G401 (cell line): ENCODE measurements around the gene CST3. TPM values are rescaled to one million over a fixed set of nuclear protein-coding genes. Genes with fewer than 3 reads are reported as not detected.

ENCODE experiments used
- DNase-seq: peaks from one replicate; pipeline ENCODE4 v3.0.0-alpha.2; 2015; ENCODE audit warnings: low spot score
- in situ Hi-C: cut with HindIII; loops from 2 replicates; pipeline ENCODE4 v1.10.0; 2016; ENCODE audit warnings: low sequenced_read_pairs, mixed read lengths
- total RNA-seq: library from RNA; depleted of rRNA; stranded (reverse); fragments of >200 nt; shearing (Covaris generic); gene quantifications from 2 replicates; pipeline ENCODE4 v1.2.3, GENCODE V29; 2014; rRNA removed

Gene CST3
- total RNA-seq, 1 experiment from 2014 or later: 26.7 TPM

DNA sequence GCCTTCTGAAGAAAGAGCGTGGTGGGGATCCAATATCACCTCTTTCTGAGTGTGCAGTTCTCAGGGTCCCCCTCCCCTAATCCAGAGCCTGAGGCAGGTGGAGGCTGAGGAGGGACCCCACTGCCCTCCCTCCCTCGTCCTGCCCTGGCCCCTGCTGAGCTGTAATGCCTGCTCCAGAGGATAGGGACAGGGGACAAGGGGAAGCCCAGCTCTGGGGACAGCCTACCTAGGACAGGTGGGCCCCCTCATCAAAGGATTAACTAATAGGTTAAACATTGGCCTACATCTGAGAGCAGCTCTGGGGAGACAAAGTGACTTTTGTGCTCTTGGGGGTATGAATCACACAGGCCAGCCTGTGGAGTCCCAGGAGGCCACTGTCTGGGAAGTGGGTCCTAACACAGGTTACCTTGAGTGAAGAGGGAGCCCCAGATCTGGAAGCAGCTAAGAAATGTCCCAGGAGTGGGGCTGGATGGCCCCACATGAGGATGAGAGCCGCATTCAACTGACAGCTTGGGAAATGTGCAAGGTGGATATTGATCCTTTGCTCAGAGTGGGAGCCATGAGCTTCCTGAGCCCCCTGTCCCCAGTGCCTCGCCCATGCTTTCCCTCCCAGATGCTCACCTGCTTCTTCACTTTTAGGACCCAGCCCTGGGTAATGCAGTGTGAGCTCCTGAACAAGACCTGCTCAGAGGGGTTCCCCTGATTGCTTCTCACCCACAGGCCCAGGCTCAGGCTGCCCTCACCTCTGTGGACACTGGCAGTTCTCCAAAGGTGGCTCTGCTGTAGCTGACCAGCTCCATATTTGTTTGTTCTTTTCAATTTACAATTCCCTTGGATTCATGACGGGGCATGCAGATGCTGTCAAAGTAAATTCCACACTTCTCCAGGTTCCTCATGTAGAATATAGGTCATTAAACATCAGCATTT, 51.7 kb downstream of the CST3 start:
- DNase-seq: no peak
- in situ Hi-C loops: no loop called here

DNA sequence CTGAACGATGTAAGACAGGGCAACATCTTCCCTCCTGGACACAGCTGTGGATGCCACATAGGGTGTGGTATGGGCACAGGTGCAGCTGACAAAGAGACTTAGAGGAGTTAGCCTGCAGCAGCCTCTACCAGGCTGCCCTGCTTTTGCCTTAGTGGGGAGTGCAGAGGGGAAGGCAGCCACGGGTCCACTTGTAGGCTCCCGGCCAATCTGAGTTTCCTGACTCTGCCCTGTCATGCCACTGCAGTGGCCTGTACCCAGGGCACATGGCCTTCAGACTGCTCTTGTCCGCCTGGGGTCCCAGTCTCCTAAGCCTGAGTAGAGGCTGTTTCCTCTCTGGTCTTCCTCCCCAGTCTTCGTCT, 52.3 kb downstream of the CST3 start:
- in situ Hi-C loops: no loop called here
- DNase-seq: no peak

DNA sequence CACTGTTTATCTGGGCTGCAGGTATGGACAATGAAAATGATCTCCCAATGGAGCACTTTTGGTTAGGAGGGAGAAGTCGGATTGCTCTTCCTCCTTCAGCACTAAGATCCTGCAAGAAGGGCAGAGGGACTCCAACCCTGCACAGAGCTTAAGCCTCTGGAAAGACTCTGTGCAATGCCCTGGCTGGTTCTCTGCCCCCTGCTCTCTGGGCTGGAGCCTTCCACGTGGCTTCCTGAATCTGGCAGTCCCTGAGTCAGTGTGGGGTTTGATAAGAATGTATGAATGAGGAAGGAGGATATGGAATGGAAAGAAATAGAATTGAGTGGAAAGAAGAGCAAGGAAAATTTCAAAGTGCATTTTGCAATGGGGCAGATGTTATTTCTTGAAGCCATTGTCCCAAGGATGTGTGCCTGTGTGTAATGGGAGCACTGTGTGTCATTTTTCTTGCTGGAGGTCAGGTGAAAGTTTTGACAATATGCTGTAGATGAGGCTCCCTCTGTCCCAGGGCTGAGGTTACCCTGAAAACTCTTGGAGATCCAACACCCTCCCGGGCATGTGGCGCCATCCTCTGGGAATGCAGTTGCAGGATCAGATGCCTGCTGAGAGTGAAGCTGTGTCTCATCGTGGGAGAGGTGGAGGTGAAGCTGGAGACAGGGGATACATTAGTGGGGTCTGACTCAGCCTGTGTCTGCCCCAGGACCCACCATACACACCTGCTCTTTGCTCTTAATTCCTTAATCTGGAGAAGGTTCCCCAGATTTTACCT, 53.1 kb downstream of the CST3 start:
- in situ Hi-C loops: no loop called here
- DNase-seq: no peak

Other genes with a start within 250 kb of the CST3 start
- 3.7 and 5.0 TPM in 2 replicates for gene NAPB, start 216.5 kb downstream of the CST3 start, total RNA-seq
- not detected in 2 replicates for gene CSTL1, start 198.3 kb downstream of the CST3 start, total RNA-seq
- gene CST11, start 185.1 kb downstream of the CST3 start, total RNA-seq: not detected in 2 replicates
- not detected in 2 replicates for gene CST8, start 146.8 kb downstream of the CST3 start, total RNA-seq
- not detected in 2 replicates for gene CST9L, start 69.5 kb downstream of the CST3 start, total RNA-seq
- not detected in 2 replicates for gene CST9, start 32.0 kb downstream of the CST3 start, total RNA-seq
- gene CST4, start 51.1 kb upstream of the CST3 start, total RNA-seq: not detected in 2 replicates
- gene CST1, start 113.0 kb upstream of the CST3 start, total RNA-seq: not detected in 2 replicates
- gene CST2, start 188.8 kb upstream of the CST3 start, total RNA-seq: not detected in 2 replicates
- not detected in 2 replicates for gene CST5, start 241.8 kb upstream of the CST3 start, total RNA-seq